ENCODE results near the gene ZSWIM6. TPM values are rescaled to one million over a fixed set of nuclear protein-coding genes. Genes with fewer than 3 reads are reported as not detected.

The ZSWIM6 gene
- total RNA-seq, 1 donor from 2014 or later = 8.8 TPM

DNA sequence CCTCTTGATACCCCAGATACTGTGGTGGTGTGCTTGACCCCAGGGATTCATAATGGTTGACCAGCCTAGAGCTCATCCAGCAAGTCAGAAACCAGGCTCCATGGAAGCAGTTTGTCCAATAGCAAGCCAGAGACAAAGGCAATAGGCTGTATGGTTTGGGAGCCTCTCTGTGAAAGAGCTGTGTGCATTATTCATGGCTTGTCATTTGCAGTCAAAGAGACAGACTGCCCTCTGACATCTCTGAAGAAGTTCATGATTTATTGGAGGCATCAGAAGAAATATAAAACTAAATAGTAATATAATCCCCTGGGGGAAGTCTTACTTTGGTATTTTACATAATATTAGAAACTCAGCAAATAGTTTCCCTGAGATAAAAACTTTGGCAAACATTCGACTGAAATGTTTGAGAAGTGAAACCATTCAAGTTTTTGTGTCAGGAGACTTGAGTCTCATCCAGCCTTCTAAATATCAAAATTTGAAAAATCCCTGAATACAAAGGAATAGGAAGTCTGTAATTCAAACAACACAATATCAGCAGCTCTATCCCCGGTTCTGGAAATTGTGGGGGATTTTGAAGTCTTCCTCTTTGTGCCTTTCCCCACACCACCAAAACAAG is 250.3 kb downstream of the ZSWIM6 start:
- intact Hi-C loops (cut with DNase I) = no loop called here
- DNase-seq (ENCODE audit: low spot score in 2 of 2) = no peak
- Histone ChIP-seq H3K4me3 (no peak overlapping the region), H3K4me1 (peaks cover 0 to 2% of the 10 kb centered on the region in 2 donors), H3K9me3 (no peaks in the 10 kb centered on the region), H3K36me3 (no peaks in the 10 kb centered on the region), H3K27me3 (no peaks in the 10 kb centered on the region), H3K27ac (no peak overlapping the region)
- TF ChIP-seq, protein P1, sequence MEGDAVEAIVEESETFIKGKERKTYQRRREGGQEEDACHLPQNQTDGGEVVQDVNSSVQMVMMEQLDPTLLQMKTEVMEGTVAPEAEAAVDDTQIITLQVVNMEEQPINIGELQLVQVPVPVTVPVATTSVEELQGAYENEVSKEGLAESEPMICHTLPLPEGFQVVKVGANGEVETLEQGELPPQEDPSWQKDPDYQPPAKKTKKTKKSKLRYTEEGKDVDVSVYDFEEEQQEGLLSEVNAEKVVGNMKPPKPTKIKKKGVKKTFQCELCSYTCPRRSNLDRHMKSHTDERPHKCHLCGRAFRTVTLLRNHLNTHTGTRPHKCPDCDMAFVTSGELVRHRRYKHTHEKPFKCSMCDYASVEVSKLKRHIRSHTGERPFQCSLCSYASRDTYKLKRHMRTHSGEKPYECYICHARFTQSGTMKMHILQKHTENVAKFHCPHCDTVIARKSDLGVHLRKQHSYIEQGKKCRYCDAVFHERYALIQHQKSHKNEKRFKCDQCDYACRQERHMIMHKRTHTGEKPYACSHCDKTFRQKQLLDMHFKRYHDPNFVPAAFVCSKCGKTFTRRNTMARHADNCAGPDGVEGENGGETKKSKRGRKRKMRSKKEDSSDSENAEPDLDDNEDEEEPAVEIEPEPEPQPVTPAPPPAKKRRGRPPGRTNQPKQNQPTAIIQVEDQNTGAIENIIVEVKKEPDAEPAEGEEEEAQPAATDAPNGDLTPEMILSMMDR (IDR thresholded peaks at IDR 0.05) = no peak

DNA sequence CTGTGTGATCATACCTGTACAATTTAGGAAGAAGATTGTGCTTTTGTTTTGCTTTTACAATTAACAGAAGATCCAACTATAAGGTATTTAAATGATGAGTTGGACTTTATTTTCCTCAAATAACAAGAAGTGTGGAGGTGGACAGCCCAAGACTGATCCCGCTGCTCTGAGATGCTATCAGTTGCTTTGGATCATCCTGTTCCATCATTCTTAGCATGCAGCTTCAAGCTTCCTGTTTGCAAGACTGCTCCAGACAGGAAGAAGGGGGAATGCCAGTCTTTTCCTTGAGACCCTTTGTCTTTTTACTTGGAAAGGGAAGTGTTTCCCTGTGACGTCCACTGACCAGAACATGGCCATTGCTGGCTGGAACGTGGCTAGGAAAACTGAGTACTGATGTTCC is 250.8 kb downstream of the ZSWIM6 start:
- Histone ChIP-seq H3K27ac (no peak overlapping the region), H3K4me1 (peaks cover 0 to 2% of the 10 kb centered on the region in 2 donors), H3K27me3 (no peaks in the 10 kb centered on the region), H3K4me3 (no peak overlapping the region), H3K9me3 (no peaks in the 10 kb centered on the region), H3K36me3 (no peaks in the 10 kb centered on the region)
- DNase-seq (ENCODE audit: low spot score in 2 of 2) = no peak
- intact Hi-C loops (cut with DNase I) = no loop called here
- TF ChIP-seq, protein P1 (IDR thresholded peaks at IDR 0.05) = no peak

DNA sequence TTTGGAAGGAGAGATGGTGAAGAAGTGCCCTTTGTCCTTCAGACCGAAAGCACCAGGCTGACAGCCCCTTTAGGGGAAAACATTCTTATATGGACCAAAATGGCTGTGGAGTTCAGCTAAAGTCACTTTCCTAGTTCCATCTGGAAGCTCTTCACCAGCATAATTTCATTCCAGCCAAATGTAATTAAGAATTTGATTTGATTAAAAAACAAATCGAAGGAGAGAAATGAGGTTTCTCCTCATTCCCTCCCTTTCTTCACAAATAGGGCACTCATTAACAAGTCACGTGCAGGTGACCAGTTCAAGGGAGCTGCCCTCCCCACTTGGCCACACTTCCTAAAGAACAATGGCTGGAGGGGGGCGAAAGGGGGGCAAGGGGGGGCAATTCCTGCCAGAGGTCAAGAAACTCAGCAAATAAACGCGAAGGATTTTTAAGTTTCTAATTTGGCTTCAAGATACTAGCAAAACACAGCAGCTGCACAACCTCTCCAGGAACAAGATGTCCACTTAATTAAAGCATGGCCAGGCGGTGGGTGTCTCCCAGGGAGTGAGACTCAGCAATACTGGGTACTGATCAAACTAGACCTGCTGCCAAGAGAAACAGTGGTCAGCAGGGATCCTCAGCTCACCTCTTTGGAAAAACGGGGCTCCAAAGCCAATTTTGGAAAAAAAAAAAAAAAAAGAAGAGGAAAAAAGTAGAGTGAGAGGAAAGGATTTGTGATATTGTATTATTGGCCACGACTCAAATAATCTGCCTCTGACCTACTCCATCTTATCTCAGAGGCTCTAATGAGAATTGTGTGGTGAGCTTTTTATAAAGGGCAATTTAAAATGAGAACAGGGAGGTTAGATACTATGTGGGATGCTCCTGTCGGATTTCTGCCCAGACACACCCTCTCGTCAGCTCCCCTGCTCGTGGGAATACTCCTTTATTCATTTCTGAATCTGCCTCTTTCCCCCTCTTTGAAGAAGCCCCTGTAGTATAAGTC is 254.3 kb downstream of the ZSWIM6 start:
- H3K4me1 ChIP-seq = peaks cover 0 to 2% of the 10 kb centered on the region in 2 donors
- intact Hi-C loops (cut with DNase I) = no loop called here
- no peaks in the 10 kb centered on the region for H3K36me3 ChIP-seq
- H3K27ac ChIP-seq = no peak overlapping the region
- no peaks in the 10 kb centered on the region for H3K9me3 ChIP-seq
- TF ChIP-seq, protein P1 (IDR thresholded peaks at IDR 0.05) = no peak
- no peaks in the 10 kb centered on the region for H3K27me3 ChIP-seq
- H3K4me3 ChIP-seq = no peak overlapping the region
- DNase-seq (ENCODE audit: low spot score in 2 of 2) = no peak

DNA sequence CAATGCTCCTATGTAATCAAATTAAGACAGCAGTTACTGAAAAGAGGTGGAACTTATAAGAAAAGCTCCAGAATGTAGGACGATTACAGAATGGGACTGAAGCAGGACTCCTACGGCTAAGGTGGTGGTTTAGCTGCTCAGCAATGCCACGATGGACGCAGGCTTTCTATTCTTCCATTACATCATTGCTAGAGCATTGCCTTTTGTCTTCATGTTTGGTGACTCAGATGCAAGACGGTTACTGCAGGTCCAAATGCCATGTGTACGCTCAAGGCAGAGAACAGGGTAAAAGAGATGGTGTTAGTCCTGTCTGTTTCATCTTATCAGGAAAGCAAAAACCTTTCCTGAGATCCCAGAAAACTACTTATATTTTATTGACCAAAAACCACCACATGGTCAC is 255.1 kb downstream of the ZSWIM6 start:
- no peak overlapping the region for H3K27ac ChIP-seq
- H3K9me3 ChIP-seq = no peaks in the 10 kb centered on the region
- no peak for DNase-seq (ENCODE audit: low spot score in 2 of 2)
- peaks cover 0 to 2% of the 10 kb centered on the region in 2 donors for H3K4me1 ChIP-seq
- no peaks in the 10 kb centered on the region for H3K27me3 ChIP-seq
- no peak overlapping the region for H3K4me3 ChIP-seq
- H3K36me3 ChIP-seq = no peaks in the 10 kb centered on the region
- intact Hi-C loops (cut with DNase I) = no loop called here
- TF ChIP-seq, protein P1 (IDR thresholded peaks at IDR 0.05) = no peak

DNA sequence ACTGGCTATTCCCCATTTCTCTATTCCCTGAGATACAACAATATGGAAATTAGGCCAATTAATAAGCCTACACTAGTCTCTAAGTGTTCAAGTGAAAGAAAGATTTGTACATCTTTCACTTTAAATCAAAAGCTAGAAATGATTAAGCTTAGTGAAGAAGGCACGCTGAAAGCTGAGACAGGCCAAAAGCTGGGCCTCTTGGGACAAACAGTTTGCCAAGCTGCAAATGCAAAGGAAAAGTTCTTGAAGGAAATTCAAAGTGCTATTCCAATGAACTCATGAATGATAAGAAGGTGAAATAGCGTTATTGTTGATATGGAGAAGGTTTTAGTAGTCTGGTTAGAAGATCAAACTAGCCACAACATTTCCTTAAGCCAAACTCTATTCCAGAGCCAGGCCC is 256.2 kb downstream of the ZSWIM6 start:
- DNase-seq (ENCODE audit: low spot score in 2 of 2) = no peak
- TF ChIP-seq, protein P1 (IDR thresholded peaks at IDR 0.05) = no peak
- no peaks in the 10 kb centered on the region for H3K9me3 ChIP-seq
- H3K4me3 ChIP-seq = no peak overlapping the region
- no peaks in the 10 kb centered on the region for H3K36me3 ChIP-seq
- H3K4me1 ChIP-seq = peaks cover 0 to 2% of the 10 kb centered on the region in 2 donors
- intact Hi-C loops (cut with DNase I) = no loop called here
- no peak overlapping the region for H3K27ac ChIP-seq
- H3K27me3 ChIP-seq = no peaks in the 10 kb centered on the region
